K562 (cell line): ENCODE measurements around the gene PDZK1IP1. TPM values are rescaled to one million over a fixed set of nuclear protein-coding genes. Genes with fewer than 3 reads are reported as not detected.
A peak's percentile ranks its signal among the peaks of the same experiment; 100 is the strongest.

Experiments
- ARID1B ChIP-seq: fragments of 450-650 bp; IDR thresholded peaks from 2 replicates; pipeline ENCODE4 v1.6.1; 2016; ENCODE audit warnings: antibody characterized with exemption, mild to moderate bottlenecking, inconsistent platforms
- BMI1 ChIP-seq: fragments of 150-350 bp; IDR thresholded peaks from 2 replicates; pipeline ENCODE4 v1.6.1; 2014; ENCODE audit warnings: low read length
- DMBX1 ChIP-seq: fragments of 250-450 bp; sonication (Bioruptor Pico); IDR thresholded peaks from 2 replicates; pipeline ENCODE4 v1.8.0; 2022; ENCODE audit warnings: inconsistent platforms, mild to moderate bottlenecking, moderate library complexity, borderline replicate concordance
- FOS ChIP-seq: IDR thresholded peaks from 3 replicates; pipeline ENCODE4 v1.6.1; 2011; ENCODE audit not compliant: insufficient read length; ENCODE audit errors: extremely low read depth
- FUS ChIP-seq: fragments of 200-400 bp; formaldehyde crosslinking; optimal IDR thresholded peaks from 2 replicates; pipeline ENCODE3; 2017; ENCODE audit warnings: low read depth, low read length
- KDM5B ChIP-seq: fragments of 200-600 bp; sonication (generic); IDR thresholded peaks from 2 replicates; pipeline ENCODE4 v1.6.1; 2012; ENCODE audit warnings: low read depth, mild to moderate bottlenecking, moderate library complexity, low read length, control low read depth, inconsistent platforms; ENCODE audit not compliant: insufficient replicate concordance
- KLF6 ChIP-seq: fragments of 250-450 bp; sonication (Bioruptor Pico); IDR thresholded peaks from 2 replicates; pipeline ENCODE4 v1.4.0; 2020; ENCODE audit warnings: mild to moderate bottlenecking, moderate library complexity, borderline replicate concordance
- MTA1 ChIP-seq: fragments of 450-650 bp; IDR thresholded peaks from 2 replicates; pipeline ENCODE4 v1.6.1; 2017; ENCODE audit warnings: borderline replicate concordance
- MTA2 ChIP-seq: fragments of 450-650 bp; IDR thresholded peaks from 2 replicates; pipeline ENCODE4 v1.6.1; 2016; ENCODE audit warnings: low read depth
- STAT5A ChIP-seq: IDR thresholded peaks from 2 replicates; pipeline ENCODE4 v1.6.1; 2012; ENCODE audit warnings: low read length, inconsistent platforms, borderline replicate concordance
- SUPT5H ChIP-seq: fragments of 450-650 bp; IDR thresholded peaks from 2 replicates; pipeline ENCODE4 v1.6.1; 2016
- ZFX ChIP-seq: sonication (generic); formaldehyde crosslinking; IDR thresholded peaks from 2 replicates; pipeline ENCODE4 v1.8.0; 2022; ENCODE audit warnings: mild to moderate bottlenecking, missing genetic modification reagents, moderate library complexity
- ZNF445 ChIP-seq: fragments of 250-450 bp; sonication (Bioruptor Pico); IDR thresholded peaks from 2 replicates; pipeline ENCODE4 v1.4.0; 2020; ENCODE audit warnings: low read depth, mild to moderate bottlenecking, moderate library complexity
- ZNF717 ChIP-seq: fragments of 250-450 bp; sonication (Bioruptor Pico); IDR thresholded peaks from 2 replicates; pipeline ENCODE4 v1.5.0; 2021
- polyA plus RNA-seq, 8 experiments: library from polyadenylated mRNA; depleted of rRNA in 4 of 8; stranded (reverse) in 5 of 8; unstranded in 3 of 8; fragments of >200 nt; fragmentation: Nextera tagmentation in 2 of 8; fragmentation: Illumina TruSeq in 1 of 8; extraction: Ambion mirVana in 2 of 8; extraction: Trizol in 1 of 8; gene quantifications; 2 replicates each; pipeline versions ENCODE4 v1.2.1 to v1.2.3, GENCODE V29; 2011 to 2014; ENCODE audit warnings: inconsistent platforms in 1 of 8, missing spikeins in 1 of 8
- total RNA-seq, 7 experiments: library from RNA; depleted of rRNA in 6 of 7; stranded (reverse); fragments of >200 nt in 6 of 7; fragmentation: Illumina TruSeq in 2 of 7; extraction: Trizol in 2 of 7; gene quantifications; 2 replicates each; pipeline versions ENCODE4 v1.2.1 to v1.2.3, GENCODE V29; 2011 to 2021; ENCODE audit warnings: low replicate concordance in 1 of 7
- TF ChIP-seq, protein P1 (sequence below): sonication (generic); formaldehyde crosslinking; IDR thresholded peaks from 2 replicates; pipeline ENCODE4 v1.8.0; 2022; ENCODE audit warnings: missing genetic modification reagents, mild to moderate bottlenecking, borderline replicate concordance
- TF ChIP-seq, protein P2 (sequence below): IDR thresholded peaks from 2 replicates; pipeline ENCODE4 v1.6.1; 2014; ENCODE audit warnings: antibody characterized with exemption
- TF ChIP-seq, protein P3 (sequence below): sonication (generic); formaldehyde crosslinking; IDR thresholded peaks from 2 replicates; pipeline ENCODE4 v1.8.0; 2023; ENCODE audit warnings: mild to moderate bottlenecking, missing genetic modification reagents
- TF ChIP-seq, protein P4 (sequence below): sonication (generic); formaldehyde crosslinking; IDR thresholded peaks from 2 replicates; pipeline ENCODE4 v1.9.0; 2022; ENCODE audit warnings: mild to moderate bottlenecking, missing genetic modification reagents
- TF ChIP-seq, protein P5 (sequence below): sonication (generic); formaldehyde crosslinking; IDR thresholded peaks from 2 replicates; pipeline ENCODE4 v1.8.1; 2023; ENCODE audit warnings: mild to moderate bottlenecking, missing genetic modification reagents, moderate library complexity

Gene PDZK1IP1
- total and polyA plus RNA-seq, 9 of the 15 experiments (the other 6 are each of a cell fraction or from before 2014, with no cell fraction given), result 0.17 to 0.68 (median 0.53) TPM; not detected in 2

DNA sequence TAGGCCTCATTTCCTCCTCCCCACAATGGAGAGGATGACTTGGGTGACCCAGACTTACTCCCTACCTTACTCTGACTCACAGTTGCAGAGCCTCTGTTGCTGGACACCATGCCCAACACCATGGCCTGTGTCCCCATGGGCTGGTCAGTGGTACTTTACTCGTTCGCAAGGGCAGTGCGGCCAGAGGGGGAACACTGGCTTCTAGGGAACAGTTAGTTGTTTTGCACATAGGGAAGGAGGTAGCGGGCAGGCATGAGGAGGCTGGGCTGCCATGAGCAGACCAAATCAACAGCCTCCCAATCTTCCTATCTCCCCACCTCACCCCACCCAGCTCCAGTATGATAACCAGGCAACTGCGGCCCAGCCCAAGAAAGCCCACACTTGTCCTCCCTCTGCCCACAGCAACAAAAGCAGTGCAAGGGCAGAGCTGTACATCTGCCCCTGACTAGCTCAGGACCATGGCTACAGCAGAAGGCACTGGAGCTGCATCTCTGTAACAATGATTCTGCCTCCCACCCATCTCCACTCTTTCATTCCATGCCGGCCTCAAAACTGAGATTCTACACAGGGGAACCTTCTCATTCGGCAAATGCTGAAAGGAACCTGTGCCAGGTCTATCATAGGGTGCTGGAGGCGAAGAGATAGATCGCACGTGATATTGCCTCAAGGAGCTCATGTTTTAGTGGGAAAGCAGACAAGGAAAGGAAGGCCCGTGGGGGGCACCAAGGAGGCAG lies 23.6 kb upstream of the PDZK1IP1 start (continued):
- TF ChIP-seq, protein P1, sequence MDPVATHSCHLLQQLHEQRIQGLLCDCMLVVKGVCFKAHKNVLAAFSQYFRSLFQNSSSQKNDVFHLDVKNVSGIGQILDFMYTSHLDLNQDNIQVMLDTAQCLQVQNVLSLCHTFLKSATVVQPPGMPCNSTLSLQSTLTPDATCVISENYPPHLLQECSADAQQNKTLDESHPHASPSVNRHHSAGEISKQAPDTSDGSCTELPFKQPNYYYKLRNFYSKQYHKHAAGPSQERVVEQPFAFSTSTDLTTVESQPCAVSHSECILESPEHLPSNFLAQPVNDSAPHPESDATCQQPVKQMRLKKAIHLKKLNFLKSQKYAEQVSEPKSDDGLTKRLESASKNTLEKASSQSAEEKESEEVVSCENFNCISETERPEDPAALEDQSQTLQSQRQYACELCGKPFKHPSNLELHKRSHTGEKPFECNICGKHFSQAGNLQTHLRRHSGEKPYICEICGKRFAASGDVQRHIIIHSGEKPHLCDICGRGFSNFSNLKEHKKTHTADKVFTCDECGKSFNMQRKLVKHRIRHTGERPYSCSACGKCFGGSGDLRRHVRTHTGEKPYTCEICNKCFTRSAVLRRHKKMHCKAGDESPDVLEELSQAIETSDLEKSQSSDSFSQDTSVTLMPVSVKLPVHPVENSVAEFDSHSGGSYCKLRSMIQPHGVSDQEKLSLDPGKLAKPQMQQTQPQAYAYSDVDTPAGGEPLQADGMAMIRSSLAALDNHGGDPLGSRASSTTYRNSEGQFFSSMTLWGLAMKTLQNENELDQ (CRISPR knock-in tag), result no peak
- TF ChIP-seq KLF6, result no peak
- TF ChIP-seq, protein P2, sequence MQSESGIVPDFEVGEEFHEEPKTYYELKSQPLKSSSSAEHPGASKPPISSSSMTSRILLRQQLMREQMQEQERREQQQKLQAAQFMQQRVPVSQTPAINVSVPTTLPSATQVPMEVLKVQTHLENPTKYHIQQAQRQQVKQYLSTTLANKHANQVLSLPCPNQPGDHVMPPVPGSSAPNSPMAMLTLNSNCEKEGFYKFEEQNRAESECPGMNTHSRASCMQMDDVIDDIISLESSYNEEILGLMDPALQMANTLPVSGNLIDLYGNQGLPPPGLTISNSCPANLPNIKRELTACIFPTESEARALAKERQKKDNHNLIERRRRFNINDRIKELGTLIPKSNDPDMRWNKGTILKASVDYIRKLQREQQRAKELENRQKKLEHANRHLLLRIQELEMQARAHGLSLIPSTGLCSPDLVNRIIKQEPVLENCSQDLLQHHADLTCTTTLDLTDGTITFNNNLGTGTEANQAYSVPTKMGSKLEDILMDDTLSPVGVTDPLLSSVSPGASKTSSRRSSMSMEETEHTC, result no peak
- TF ChIP-seq BMI1, result no peak
- TF ChIP-seq ZNF445 (CRISPR knock-in tag), result no peak
- TF ChIP-seq, protein P3, sequence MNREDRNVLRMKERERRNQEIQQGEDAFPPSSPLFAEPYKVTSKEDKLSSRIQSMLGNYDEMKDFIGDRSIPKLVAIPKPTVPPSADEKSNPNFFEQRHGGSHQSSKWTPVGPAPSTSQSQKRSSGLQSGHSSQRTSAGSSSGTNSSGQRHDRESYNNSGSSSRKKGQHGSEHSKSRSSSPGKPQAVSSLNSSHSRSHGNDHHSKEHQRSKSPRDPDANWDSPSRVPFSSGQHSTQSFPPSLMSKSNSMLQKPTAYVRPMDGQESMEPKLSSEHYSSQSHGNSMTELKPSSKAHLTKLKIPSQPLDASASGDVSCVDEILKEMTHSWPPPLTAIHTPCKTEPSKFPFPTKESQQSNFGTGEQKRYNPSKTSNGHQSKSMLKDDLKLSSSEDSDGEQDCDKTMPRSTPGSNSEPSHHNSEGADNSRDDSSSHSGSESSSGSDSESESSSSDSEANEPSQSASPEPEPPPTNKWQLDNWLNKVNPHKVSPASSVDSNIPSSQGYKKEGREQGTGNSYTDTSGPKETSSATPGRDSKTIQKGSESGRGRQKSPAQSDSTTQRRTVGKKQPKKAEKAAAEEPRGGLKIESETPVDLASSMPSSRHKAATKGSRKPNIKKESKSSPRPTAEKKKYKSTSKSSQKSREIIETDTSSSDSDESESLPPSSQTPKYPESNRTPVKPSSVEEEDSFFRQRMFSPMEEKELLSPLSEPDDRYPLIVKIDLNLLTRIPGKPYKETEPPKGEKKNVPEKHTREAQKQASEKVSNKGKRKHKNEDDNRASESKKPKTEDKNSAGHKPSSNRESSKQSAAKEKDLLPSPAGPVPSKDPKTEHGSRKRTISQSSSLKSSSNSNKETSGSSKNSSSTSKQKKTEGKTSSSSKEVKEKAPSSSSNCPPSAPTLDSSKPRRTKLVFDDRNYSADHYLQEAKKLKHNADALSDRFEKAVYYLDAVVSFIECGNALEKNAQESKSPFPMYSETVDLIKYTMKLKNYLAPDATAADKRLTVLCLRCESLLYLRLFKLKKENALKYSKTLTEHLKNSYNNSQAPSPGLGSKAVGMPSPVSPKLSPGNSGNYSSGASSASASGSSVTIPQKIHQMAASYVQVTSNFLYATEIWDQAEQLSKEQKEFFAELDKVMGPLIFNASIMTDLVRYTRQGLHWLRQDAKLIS (CRISPR knock-in tag), result no peak
- TF ChIP-seq, protein P4, sequence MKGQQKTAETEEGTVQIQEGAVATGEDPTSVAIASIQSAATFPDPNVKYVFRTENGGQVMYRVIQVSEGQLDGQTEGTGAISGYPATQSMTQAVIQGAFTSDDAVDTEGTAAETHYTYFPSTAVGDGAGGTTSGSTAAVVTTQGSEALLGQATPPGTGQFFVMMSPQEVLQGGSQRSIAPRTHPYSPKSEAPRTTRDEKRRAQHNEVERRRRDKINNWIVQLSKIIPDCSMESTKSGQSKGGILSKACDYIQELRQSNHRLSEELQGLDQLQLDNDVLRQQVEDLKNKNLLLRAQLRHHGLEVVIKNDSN (CRISPR knock-in tag), result 0 out of 2 replicates have a peak, but pooled peaks have one; percentile 21
- TF ChIP-seq ZFX (CRISPR knock-in tag), result no peak
- TF ChIP-seq MTA2, result peak; percentile 43; the same call in 1 of the 2 replicates
- TF ChIP-seq MTA1, result no peak
- no peak for TF ChIP-seq STAT5A
- TF ChIP-seq FUS, result no peak
- peak; percentile 80 for TF ChIP-seq ARID1B
- TF ChIP-seq ZNF717 (CRISPR knock-in tag), result no peak
- TF ChIP-seq, protein P5, sequence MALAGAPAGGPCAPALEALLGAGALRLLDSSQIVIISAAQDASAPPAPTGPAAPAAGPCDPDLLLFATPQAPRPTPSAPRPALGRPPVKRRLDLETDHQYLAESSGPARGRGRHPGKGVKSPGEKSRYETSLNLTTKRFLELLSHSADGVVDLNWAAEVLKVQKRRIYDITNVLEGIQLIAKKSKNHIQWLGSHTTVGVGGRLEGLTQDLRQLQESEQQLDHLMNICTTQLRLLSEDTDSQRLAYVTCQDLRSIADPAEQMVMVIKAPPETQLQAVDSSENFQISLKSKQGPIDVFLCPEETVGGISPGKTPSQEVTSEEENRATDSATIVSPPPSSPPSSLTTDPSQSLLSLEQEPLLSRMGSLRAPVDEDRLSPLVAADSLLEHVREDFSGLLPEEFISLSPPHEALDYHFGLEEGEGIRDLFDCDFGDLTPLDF (CRISPR knock-in tag), result no peak
- no peak for TF ChIP-seq KDM5B
- no peak for TF ChIP-seq FOS
- no peak; the same call in 1 of the 2 replicates for TF ChIP-seq SUPT5H
- TF ChIP-seq DMBX1 (CRISPR knock-in tag), result no peak
